ENCODE data around the gene MYO7B.
A peak's percentile ranks its signal among the peaks of the same experiment; 100 is the strongest.

The MYO7B gene

DNA sequence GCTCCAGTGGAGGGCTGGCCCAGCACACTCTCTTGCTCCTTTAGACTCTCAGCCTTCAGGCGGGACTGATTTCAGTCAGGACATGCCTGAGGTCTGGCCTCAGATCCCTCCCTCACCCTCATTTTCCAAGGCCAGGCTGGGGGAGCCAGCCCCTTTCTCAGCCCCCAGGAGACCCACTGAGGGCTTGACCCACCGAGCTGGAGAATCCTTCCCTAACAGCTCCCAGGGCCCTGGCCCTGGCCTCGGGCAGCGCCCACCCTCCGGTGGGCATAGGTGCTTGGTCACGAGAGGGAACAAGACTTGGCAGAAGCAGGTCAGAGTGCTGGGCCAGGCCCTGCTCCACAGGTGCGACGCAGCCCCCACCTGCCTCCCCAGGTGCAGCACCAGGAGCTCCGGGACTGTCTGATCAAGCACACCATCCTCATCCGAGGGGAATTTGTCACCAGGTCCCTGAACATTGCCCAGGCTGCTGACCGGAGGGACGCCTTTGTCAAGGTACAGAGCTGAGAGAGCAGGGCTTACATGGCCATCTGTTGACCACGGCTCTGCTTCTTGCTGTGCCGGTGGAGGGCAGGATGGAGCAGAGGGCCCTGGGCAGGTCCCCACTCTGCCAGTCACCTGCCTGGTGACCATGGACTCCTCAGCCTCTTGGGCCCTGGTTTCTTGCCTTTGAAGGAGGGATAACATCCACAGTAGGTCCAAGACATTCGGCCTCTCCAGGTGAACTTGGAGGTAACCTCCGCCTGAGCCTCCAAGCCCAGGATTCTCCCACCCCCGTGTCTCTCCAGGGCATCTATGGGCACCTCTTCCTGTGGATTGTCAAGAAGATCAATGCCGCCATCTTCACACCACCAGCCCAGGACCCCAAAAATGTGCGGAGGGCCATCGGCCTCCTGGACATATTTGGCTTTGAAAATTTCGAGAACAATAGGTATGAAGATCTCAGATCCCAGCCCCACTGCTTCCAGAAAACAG, 46.3 kb downstream of the MYO7B start:
- no peak for DNase-seq
- in situ Hi-C loops (cut with MboI; ENCODE audit: low pct_unique_long_range_greater_than_20kb, low sequenced_read_pairs) = no loop called here

DNA sequence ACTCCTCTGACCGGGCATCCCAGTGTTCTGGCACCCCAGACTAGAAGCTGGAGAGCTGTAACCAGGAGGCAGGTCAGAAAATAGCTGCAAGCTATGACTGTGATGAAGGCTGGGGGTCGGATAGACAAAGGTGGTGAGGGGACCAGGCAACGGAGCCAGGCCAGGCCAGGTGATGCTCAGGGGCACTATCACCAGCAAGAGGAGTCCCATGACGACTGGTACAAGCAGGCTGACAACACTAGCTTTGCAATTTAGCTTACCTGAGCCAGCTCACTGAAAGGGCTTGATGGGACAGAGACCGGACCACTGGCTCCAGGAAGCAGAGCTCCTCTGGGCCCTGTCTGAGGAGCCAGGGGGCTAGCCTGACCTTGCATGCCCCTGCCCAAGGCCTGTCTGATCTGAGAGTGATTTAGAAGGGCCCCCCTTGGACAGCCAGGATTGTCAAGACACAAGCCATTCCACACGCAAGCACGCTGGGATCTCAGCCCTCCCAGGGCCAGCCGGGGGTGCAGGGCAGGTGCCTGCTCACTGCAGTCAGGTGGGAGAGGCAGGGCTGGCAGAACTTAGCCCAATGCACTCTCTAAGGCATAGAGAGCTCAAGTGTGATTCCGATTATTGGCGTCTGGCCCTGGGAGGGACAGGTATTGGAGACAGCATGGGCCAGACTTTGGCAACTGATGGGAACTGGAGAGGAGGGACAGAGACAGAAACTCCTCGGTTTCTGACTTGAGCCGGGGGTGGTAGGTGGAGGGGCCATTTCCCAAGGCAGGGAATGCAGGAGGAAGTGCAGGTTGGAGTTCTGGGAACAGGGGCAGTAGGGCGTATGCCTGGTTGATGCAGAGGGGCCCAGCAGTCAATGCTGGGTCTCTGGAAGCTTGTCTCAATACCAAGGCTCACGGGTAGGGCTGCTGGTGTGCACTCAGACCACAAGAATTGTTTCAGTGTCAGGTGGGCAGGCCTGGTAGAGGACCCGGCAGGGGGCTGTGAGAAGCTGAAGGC, 47.7 kb downstream of the MYO7B start:
- DNase-seq = no peak
- in situ Hi-C loops (cut with MboI; ENCODE audit: low pct_unique_long_range_greater_than_20kb, low sequenced_read_pairs) = no loop called here

DNA sequence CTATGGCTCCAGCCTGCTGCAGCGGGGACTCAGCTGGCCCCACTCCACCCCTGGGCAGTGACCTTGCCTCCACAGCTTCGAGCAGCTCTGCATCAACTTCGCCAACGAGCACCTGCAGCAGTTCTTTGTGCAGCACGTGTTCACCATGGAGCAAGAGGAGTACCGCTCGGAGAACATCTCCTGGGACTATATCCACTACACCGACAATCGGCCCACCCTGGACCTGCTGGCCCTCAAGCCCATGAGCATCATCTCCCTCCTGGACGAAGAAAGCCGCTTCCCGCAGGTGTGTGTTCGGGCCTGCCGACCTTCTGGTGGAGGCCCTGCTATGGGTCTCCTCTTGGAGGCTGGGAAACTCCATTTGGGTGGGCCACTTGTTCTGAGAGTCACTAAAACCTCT, 48.6 kb downstream of the MYO7B start:
- in situ Hi-C loops (cut with MboI; ENCODE audit: low pct_unique_long_range_greater_than_20kb, low sequenced_read_pairs) = no loop called here
- no peak for DNase-seq

DNA sequence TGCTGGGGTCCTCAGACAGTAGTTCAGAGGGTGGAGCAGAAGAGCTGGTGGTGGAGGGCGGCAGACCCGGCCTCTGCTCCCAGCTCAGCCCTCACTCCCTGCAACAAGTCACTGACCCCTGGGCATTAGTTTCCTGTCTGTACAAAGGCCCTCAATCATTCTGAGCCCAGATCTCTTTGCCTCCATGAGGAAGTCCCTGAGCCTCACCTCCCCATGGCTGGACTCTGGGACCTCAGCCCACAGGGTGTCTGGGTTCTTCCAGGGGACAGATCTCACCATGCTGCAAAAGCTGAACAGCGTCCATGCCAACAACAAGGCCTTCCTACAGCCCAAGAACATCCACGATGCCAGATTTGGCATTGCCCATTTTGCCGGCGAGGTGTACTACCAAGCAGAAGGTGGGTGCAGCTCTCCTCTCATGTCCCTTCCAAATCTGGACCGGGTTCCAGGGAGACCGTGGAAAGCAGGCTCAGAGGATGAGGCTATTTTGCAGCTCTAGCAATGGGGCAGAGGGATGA, 49.1 kb downstream of the MYO7B start:
- in situ Hi-C loops (cut with MboI; ENCODE audit: low pct_unique_long_range_greater_than_20kb, low sequenced_read_pairs) = no loop called here
- DNase-seq = no peak

DNA sequence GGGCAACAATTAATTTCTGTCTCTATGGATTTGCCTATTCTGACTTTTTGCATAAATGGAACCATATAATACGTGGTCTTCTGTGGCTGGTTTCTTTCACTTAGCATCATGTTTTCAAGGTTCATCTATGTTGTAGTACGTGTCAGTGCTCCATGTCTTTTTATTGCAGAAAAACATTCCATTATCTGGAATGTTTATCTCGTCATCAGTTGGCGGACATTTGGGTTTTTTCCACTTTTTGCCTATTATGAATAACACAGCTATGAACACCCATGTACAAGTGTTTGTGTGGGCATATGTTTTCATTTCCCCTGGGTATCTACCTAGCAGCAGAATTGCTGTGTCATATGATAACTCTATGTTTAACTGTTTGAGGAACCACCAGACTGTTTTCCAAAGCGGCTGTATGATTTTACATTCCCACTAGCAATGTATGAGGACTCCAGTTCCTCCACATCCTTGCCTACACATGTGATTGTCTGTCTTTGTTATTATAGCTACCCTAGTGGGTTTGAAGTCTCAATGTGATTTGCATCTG, 49.9 kb downstream of the MYO7B start:
- in situ Hi-C loops (cut with MboI; ENCODE audit: low pct_unique_long_range_greater_than_20kb, low sequenced_read_pairs) = no loop called here
- no peak for DNase-seq

DNA sequence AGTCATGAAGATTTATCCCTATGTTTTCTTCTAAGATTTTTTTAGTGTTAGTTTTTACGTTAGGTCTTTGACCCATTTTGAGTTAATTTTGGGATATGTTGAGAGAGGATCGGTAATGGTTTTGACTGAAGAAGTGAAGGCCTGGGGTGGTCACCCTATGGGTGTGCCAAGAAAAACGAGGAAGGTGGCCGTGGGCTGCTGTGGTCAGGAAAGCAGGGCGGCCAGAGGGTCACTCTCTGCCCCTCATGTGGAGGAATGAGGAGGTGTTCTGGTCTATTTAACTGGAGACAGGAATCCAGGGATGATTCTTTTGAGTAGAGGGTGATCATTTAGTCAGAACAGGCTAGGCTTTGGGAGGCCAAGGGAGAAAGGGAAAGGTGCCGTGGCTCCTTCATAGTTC, 50.7 kb downstream of the MYO7B start:
- no peak for DNase-seq
- in situ Hi-C loops (cut with MboI; ENCODE audit: low pct_unique_long_range_greater_than_20kb, low sequenced_read_pairs) = no loop called here

DNA sequence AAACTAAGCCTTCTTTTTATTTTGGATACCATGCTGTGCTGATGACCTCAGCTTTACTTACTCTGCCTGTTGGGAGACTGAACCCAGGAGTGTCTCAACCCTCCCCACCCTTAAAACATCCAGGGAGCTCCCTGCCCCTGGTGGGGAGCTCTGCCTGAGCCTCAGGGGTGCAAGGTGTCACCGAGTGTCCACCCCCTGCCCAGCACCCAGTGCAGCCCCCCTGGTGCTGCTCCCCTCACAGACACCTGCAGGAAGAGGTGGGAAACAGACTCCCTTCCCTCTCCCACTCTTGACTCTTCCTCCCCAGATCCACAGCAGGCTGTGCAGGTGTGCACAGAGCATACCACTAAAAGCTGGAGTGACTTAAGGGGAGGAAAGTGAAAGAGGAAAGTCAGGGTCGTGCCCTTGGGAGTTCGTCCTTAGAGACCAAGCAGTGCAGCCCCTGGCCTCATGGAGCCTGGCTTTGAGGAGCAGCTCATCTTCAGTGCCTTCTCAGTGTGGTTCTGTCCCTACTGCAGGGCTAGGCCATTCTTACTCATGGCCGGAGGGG, 51.3 kb downstream of the MYO7B start:
- in situ Hi-C loops (cut with MboI; ENCODE audit: low pct_unique_long_range_greater_than_20kb, low sequenced_read_pairs) = no loop called here
- no peak for DNase-seq

DNA sequence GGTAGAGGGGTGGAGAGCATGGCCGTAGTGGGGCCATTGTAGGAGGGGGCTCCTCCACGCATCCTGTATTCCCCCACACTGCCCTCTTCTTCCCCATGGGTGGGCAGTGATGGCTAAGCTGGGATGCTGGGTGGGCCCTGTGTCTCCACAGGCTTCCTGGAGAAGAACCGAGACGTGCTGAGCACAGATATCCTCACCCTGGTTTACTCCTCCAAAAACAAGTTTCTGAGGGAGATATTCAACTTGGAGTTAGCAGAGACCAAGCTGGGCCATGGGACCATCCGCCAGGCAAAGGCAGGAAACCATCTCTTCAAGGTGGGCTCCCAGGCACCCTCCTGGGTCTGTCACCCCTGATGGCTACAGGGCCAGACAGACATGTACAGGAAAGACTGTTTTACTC, 52.8 kb downstream of the MYO7B start:
- in situ Hi-C loops (cut with MboI; ENCODE audit: low pct_unique_long_range_greater_than_20kb, low sequenced_read_pairs) = no loop called here
- DNase-seq = no peak

DNA sequence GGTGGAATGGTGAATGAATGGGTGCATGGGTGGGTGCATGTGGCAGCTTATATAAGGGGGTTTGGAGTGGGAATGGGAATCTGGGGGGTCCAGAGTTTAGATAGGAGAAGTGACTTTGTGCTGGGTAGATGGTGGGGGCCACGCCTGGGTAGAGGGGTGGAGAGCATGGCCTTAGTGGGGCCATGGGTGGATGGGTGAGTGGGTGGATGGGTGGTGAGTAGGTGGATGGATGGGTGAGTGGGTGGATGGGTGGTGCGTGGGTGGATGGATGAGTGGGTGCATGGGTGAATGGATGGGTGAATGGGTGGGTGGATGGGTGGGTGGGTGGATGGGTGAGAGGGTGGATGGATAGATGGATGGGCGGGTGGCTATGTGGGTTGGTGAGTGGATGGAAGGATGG, 53.9 kb downstream of the MYO7B start:
- DNase-seq = no peak
- in situ Hi-C loops (cut with MboI; ENCODE audit: low pct_unique_long_range_greater_than_20kb, low sequenced_read_pairs) = no loop called here

DNA sequence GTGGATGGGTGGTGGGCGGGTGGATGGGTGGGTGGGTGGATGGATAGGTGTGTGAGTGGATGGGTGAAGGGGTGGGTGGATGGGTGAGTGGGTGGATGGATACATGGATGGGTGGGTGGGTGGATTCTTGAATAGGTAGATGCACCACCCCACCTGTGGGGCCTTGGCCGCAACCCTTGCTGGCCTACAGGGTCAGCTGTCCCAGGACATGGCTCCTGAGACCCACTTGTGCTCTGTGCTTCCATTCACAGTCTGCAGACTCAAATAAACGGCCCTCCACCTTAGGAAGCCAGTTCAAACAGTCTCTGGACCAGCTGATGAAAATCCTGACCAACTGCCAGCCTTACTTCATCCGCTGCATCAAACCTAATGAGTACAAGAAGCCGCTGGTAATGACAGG, 54.4 kb downstream of the MYO7B start:
- in situ Hi-C loops (cut with MboI; ENCODE audit: low pct_unique_long_range_greater_than_20kb, low sequenced_read_pairs) = no loop called here
- no peak for DNase-seq

DNA sequence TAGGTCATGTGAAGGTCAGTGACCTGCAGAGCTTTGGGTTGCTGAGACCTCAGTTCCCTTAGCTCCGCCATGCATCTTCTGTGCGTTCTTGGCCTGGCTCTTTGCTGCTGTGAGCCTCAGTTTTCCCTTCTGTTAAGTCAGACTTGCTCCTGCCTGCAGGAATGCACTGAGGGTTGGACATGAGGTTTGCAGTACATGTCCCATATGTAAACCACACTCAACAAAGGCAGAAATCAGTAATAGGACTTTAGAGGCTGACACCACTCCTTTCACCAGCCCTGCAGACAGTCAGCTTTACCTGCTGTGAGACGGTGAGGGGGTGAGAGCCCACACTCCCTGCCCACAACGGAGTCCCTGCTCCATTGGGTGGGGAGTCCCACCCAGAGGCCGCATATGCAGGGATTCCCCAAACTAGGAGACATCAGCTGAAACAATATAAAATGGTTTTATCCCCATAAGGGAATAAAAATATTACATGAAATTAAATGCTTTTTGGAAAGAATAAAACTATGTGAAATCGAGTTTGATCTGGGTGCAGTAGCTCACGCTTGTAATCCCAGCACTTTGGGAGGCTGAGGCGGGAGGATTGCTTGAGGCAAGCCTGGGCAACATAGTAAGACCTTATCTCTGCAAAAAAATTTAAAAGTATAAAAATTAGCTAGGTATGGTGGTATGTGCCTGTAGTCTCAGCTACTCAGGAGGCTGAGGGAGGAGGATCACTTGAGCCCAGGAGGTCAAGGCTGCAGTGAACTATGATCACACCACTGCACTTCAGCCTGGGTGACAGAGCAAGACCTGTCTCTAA, 55.1 kb downstream of the MYO7B start:
- no peak for DNase-seq
- in situ Hi-C loops (cut with MboI; ENCODE audit: low pct_unique_long_range_greater_than_20kb, low sequenced_read_pairs) = no loop called here

DNA sequence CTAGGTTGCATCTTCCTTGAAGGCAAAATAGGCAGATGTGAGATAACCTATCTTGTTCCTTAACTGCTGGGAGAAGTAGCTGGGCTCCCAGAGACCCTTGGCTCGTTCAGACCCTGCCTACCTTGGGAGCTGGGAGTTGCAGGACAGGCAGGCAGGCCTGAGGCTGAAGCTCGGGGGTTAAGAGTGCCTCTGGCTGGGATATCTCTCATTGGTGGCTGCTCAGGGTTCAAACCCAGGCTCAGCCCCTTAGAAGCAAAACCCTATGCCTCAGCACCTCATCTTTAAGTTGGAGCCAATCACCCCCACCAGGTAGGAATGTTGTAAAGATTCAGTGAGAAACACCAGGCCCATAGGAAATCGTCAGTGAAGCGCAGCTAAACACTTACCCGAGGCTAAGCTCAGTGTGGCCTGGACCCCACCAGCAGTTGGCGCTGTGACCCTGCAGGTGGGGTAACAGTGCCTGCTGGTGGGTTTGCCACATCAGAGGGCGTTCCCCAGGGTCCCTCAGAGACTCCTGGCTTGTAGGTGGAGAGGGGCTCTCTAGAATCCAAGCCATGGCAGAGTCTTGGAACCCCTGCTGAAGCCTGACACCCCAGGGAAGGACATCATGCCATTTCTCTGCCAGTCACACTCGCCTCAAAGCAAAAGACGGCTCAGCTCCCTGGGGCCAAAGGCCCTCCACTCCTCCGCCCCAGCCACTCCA, 55.9 kb downstream of the MYO7B start:
- peak; percentile 66 for DNase-seq
- in situ Hi-C loops (cut with MboI; ENCODE audit: low pct_unique_long_range_greater_than_20kb, low sequenced_read_pairs) = no loop called here

DNA sequence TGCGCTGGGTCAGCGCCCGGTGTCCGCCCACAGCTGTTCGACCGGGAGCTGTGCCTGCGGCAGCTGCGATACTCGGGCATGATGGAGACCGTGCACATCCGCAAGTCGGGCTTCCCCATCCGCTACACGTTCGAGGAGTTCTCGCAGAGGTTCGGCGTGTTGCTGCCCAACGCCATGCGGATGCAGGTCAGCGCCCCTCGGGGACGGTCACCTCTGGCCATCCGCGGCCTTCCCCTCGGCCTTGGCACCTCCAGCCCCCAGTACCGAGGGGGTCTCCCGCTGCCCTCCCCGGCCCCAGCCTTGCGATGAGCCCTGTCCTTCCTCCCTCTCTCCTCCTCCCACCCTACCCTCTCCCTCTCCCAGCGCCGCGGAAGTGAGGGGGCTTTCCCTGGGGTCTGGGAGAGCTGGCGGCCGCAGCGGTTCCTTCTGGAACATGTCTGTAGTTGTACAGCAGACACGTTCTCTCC, 57.3 kb downstream of the MYO7B start:
- DNase-seq = no peak
- in situ Hi-C loops (cut with MboI; ENCODE audit: low pct_unique_long_range_greater_than_20kb, low sequenced_read_pairs) = no loop called here

DNA sequence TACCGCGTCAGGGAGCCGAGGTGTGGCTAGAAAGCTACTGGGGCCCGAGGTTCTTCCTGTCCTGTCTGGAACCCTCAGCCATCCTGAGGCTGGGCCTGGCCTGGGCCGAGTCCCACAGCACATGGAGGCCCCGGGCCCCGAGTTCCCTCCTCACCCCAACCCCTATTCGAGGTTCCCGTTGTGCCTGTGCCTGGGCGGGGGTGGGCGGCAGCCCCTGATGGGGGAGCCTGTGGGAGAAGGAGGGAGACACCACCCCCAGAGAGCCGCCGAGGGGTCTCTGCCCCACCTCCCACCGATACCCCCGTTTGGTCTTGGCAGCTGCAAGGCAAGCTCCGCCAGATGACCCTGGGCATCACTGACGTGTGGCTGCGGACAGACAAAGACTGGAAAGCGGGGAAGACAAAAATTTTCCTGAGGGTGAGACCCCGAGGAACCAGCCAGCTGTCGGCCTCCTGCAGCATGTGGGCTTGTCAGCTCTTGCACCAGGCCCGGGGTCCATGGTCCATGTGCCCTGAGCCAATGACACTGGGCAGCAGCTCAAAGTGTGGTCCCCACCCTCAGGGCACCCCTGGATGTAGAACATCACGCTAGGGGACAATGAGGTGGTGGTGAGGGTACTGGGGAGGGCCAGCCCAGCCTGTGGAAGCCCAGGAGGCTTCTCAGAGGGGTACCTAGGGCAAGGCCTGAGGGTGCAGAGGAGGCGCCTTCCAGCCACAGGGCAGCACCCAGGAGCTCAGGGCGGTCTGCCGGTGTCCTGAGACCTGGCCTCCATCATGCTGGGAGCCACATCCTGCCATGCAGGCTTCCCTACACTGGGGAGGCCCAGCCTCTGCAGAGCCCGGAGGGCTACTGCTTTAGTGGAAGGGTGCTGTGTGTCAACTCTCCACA, 58.0 kb downstream of the MYO7B start:
- in situ Hi-C loops (cut with MboI; ENCODE audit: low pct_unique_long_range_greater_than_20kb, low sequenced_read_pairs) = no loop called here
- no peak for DNase-seq

DNA sequence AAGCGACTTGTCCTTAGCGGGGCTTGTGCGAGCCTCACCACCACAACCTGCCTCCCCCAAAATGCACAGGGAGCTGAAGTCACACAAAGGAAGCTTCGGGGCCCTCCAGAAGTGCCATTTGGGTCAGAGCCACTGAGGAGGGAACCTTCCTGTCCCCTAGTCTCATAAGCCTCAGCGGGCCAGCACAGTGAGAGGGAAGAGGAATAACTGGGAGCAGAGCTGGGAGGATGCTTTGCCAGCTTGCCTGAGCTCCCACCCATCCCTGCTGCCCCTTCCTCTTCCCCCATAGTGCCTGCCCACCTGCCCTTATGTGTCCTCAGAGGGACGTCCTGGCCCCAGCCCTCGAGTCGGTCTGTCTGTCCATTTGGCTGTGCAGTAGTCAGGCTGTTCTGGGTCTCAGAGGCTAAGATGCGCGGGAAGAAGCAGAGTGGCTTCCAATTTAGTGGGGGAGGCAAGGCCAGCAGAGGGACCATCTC, 58.7 kb downstream of the MYO7B start:
- in situ Hi-C loops (cut with MboI; ENCODE audit: low pct_unique_long_range_greater_than_20kb, low sequenced_read_pairs) = no loop called here

DNA sequence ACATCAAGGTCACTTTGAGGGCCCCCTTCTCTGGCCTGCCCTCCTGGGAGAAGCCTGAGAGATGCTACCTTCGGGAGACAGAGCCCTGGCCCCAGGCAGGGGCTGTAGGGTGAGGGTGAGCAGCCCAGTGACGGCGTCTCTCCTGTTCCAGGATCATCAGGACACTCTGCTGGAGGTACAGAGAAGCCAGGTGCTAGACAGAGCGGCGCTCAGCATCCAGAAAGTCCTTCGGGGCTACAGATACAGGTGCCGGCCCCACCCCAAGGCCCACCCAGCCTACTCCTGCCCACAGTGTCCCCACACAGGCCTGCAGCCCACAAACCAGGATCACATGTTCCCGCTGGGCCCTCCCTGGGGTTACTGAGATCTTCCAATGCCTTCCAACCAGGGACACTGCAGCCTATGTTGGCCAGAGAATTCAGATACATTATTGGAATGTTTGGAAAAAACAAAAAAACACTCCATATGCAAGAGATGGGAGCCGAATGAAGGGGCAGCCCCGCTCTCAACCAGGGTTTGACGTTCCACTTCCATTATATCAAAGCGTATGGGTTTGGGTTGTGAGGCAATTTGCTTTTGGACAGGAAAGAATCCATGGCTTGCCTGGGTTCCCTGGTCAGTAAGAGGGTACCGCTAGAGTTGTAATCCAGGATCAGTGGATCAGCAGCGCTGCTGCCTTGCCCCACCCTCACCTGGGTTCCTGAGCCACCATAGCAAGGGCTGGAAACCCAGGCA, 61.0 kb downstream of the MYO7B start:
- no peak for DNase-seq
- in situ Hi-C loops (cut with MboI; ENCODE audit: low pct_unique_long_range_greater_than_20kb, low sequenced_read_pairs) = no loop called here

More for the DNA sequence above, 58.7 kb downstream of the MYO7B start:
- DNase-seq = no peak

Measured in KBM-7 (cell line).